ENCODE data around the gene DTNB.
"Not testable (repeated sequence)": the region's sequence is repeated elsewhere in the genome, so short reads cannot be mapped to it uniquely, and the experiment has no call there.

The DTNB gene

DNA sequence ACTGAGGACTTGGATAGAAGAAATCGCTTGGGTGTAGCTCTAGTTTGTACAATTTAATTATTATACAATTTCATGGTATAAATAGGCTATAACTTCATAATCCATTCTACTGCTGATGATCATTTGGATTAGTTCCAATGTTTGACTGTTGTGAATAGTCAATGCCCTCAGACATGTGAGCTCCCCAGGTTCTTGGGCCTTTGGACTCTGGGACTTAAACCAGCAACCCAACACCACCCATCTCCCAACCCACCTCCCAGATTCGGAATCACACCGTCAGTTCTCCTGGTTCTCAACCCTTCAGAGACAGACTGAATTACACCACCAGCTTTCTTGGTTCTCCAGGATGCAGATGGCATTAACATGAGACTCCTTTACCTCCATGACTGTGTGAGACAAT is 247.1 kb downstream of the DTNB start:
- H3K36me3 Mint-ChIP-seq (ENCODE audit: low read depth) = no peaks in the 10 kb centered on the region
- H3K4me3 Mint-ChIP-seq = no peak overlapping the region

DNA sequence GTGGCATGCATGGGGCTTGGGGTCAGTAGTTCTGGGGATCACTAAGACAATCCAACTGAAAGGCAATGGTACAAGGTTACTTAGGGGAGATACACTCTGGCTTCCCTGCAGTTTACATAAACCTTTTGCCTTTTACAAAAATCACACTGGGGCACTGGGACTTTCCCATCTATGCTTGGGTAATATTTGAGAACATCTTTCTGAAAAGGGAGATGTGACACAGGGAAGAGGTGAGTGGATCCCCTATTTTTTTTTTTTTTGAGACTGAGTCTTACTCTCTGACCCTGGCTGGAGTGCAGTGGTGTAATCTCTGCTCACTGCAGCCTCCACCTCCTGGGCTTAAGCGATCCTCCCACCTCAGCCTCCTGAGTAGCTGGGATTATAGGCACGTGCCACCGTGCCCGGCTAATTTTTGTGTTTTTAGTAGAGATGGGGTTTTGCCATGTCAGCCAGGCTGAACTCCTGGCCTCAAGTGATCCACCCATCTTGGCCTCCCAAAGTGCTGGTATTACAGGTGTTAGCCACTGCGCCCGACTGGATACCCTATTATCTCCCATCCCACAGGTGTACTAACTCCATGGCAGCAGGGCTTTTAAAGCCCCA is 248.8 kb downstream of the DTNB start:
- Mint-ChIP-seq H3K27me3 (no peaks in the 10 kb centered on the region), H3K36me3 (ENCODE audit: low read depth) (no peaks in the 10 kb centered on the region), H3K4me3 (no peak overlapping the region), H3K9me3 (no peaks in the 10 kb centered on the region), H3K27ac (peak overlapping the region; percentile 19), H3K4me1 (peaks cover 13% of the 10 kb centered on the region)
- peak; percentile 47 for ATAC-seq
- no peak for DNase-seq

More for the DNA sequence above, 247.1 kb downstream of the DTNB start:
- H3K9me3 Mint-ChIP-seq = no peaks in the 10 kb centered on the region
- ATAC-seq (no peak), DNase-seq (no peak)
- no peak overlapping the region for H3K27ac Mint-ChIP-seq
- H3K27me3 Mint-ChIP-seq = no peaks in the 10 kb centered on the region
- peaks cover 3% of the 10 kb centered on the region for H3K4me1 Mint-ChIP-seq

DNA sequence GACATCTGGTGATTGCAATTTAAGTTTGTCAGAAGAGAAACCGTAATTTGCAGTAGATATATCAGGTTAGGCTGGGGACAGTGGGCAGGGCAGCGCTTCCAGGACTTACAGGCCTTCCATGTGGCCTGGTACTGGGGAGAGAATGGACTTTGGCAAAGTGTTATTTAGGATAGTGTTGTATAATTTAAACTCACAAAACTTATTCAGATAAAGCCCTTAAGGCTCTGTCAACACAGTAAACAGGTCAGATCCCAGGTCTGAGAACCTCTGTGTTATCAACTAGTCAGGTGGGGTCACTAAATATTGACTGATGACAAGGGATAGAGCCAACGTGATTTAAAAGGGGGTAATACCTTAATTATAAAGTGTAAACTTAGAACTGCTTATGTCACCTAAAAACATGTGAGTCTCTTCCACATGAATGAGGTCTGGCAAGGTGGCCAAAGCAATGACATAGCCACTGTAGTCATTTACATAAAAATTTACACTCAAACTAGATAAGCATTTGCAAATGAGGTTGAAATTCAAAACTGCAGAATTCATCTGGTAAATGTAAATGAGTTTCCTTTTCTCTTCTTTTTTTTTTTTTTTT is 251.5 kb downstream of the DTNB start:
- DNase-seq (no peak), ATAC-seq (no peak)
- peaks cover 31% of the 10 kb centered on the region for H3K4me1 Mint-ChIP-seq
- peak overlapping the region; percentile 67 for H3K27ac Mint-ChIP-seq
- H3K9me3 Mint-ChIP-seq = peaks cover 10% of the 10 kb centered on the region
- peak overlapping the region; percentile 24 for H3K4me3 Mint-ChIP-seq
- peaks cover 13% of the 10 kb centered on the region for H3K36me3 Mint-ChIP-seq (ENCODE audit: low read depth)
- H3K27me3 Mint-ChIP-seq = no peaks in the 10 kb centered on the region

DNA sequence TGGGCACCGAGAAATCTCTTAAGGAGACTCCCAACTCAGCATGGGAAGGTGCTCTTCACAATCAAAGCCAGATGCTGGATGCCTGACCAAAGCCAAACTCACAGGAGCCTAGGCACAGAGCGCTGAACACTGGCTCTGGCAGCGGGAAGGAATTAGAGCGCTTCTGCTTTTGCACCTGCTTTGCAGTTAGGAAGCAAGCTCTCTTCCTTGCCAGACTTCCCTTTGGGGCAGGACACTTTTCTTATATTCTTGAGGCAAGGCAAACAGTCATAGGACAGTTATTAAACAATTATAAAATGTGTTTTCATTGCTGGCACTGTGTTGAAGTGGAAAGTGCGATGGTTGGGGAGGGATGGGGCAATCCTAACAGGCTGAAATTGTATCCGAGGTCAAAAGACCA is 252.1 kb downstream of the DTNB start:
- H3K4me3 Mint-ChIP-seq = peak overlapping the region; percentile 24
- no peaks in the 10 kb centered on the region for H3K27me3 Mint-ChIP-seq
- H3K9me3 Mint-ChIP-seq = peaks cover 10% of the 10 kb centered on the region
- peaks cover 13% of the 10 kb centered on the region for H3K36me3 Mint-ChIP-seq (ENCODE audit: low read depth)
- H3K27ac Mint-ChIP-seq = no peak overlapping the region
- ATAC-seq (no peak), DNase-seq (no peak)
- peaks cover 35% of the 10 kb centered on the region for H3K4me1 Mint-ChIP-seq

DNA sequence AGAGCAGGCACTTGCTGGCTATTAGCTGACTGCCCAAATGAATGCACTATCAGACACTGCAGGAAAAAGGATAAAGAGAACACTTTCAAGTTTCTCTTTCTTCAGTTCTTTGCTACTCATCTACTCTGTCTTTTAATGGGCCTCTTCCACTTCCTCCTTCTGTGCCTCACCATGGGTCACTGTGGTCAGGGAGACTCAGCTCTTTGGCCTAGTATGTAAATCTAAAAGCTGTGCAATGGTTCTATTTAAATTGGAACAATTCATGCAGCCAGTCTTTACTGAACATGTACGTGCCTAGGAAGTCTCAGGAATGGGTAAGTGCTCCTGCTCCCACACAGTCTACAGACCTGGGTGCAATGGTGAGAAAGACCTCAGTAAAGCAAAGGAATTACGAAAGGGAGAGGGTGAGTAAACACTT is 252.5 kb downstream of the DTNB start:
- H3K36me3 Mint-ChIP-seq (ENCODE audit: low read depth) = peaks cover 13% of the 10 kb centered on the region
- DNase-seq (no peak), ATAC-seq (no peak)
- peaks cover 10% of the 10 kb centered on the region for H3K9me3 Mint-ChIP-seq
- peak overlapping the region; percentile 76 for H3K27ac Mint-ChIP-seq
- H3K27me3 Mint-ChIP-seq = no peaks in the 10 kb centered on the region
- H3K4me1 Mint-ChIP-seq = peaks cover 35% of the 10 kb centered on the region
- peak overlapping the region; percentile 24 for H3K4me3 Mint-ChIP-seq

DNA sequence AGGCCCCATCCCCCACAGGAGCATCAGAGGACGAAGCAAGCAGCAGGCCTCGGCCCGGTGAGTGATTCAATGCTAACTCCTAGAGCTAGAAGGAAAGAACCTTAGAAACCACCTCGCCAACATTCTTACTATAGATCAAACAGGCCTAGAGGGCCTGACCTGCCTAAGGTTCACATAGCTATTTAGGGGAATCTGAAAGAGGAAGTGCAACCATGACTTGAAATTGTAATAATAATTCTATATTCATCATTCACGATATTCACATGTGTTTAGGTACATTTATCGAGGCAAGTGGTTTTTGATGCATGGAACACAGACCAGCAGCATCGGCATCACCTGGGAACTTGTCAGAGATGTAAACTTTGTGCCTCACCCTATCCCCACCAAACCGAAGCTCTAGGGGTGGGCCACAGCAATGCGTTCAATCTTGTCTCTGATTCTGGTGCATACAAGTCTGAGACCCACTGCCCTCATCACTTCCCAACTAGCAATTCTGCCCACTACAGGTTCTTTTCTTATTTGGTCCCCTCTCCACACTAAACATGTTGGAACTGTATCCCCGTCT is 253.6 kb downstream of the DTNB start:
- Mint-ChIP-seq H3K27me3 (no peaks in the 10 kb centered on the region), H3K4me3 (no peak overlapping the region), H3K27ac (peak overlapping the region; percentile 76), H3K9me3 (peaks cover 10% of the 10 kb centered on the region), H3K4me1 (peaks cover 35% of the 10 kb centered on the region), H3K36me3 (ENCODE audit: low read depth) (peaks cover 13% of the 10 kb centered on the region)
- ATAC-seq (peak; percentile 64), DNase-seq (no peak)

DNA sequence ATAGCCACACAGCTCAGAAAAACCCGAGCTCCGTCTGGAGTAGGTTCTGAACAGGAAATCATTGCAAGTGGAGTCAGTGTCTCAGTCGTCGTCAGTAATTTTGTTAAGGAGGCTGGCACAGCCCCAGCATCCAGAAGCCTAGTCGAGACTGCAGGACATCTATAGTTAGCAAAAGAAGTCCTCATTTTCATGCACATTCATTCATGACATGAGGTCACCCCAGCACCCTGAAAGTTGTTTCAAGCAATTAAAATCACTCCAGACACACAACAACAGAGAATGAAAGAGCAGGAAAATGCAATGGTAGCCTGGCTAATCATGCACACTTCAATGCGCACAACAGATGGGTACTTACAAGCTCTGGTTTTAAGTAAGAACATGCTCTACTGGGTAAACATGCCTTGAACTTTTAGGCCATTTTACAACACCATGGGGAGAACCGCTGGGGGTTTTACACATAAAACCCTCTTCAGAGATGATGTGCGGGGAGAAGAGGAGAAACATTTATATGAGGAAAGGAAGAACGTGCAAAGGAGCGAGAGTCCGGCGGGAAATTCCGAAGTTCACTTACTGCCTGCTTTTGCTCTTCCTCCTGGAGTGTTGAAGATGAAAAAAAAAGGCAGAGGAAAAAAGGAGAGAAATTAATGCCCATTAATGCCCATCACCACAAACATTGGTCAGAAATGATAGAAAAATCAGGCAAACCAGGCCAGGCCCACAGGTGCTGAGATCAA is 254.3 kb downstream of the DTNB start:
- H3K27me3 Mint-ChIP-seq = no peaks in the 10 kb centered on the region
- ATAC-seq (no peak), DNase-seq (no peak)
- H3K4me3 Mint-ChIP-seq = no peak overlapping the region
- H3K4me1 Mint-ChIP-seq = peaks cover 32% of the 10 kb centered on the region
- H3K27ac Mint-ChIP-seq = peak overlapping the region; percentile 76
- H3K36me3 Mint-ChIP-seq (ENCODE audit: low read depth) = peaks cover 13% of the 10 kb centered on the region
- H3K9me3 Mint-ChIP-seq = peaks cover 10% of the 10 kb centered on the region

DNA sequence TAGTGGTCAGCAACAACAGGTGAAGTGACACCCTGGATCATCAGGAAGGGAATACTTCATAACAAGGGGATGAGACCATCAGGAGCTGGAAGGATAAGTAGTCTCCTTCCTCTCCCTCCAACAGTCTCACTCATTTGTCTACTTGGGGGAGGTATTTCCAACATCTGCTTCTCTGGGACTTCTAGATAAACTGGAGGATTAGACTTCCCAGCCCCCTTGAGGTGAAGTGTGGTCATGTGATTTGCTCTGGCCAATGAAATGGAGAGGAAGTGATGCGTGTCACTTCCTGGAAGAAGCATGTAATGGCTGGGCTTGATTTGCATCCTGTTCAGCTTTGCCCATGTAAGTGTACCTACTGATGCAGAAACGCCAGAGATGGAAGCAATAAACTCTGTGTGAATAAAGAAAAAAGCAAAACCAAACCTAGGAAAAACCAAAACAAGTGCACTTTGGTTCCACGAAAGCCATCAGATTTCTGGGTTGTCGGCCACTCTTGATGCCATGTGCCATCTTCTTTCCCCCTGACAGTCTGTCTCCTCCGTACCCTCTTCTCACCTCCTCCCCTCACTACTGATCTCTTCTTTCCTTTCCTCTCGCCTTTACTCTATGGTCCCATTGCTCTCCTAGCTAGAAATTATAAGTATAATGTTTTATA is 255.5 kb downstream of the DTNB start:
- no peak overlapping the region for H3K4me3 Mint-ChIP-seq
- H3K27ac Mint-ChIP-seq = peak overlapping the region; percentile 67
- no peak for ATAC-seq
- H3K9me3 Mint-ChIP-seq = peaks cover 10% of the 10 kb centered on the region
- H3K36me3 Mint-ChIP-seq (ENCODE audit: low read depth) = peaks cover 17% of the 10 kb centered on the region
- no peaks in the 10 kb centered on the region for H3K27me3 Mint-ChIP-seq
- peaks cover 32% of the 10 kb centered on the region for H3K4me1 Mint-ChIP-seq
- no peak for DNase-seq

DNA sequence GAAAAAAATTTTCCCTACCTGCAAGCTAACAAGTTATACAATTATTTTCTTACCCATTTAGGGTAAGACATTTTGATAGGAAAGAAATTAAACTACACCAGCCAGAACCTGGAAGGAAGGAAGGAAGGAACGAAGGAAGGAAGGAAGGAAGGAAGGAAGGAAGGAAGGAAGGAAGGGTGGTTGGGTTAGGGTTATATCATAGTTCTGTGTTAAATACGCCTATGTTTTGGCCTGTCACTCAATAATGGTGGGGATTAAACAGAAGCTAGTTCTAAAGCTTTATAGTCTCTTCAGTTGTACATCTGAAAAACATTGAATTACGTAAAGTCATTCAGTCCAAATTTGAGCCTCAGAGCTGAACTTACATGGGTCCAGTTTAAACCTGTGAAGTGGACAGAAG is 256.7 kb downstream of the DTNB start:
- H3K9me3 Mint-ChIP-seq = peaks cover 10% of the 10 kb centered on the region
- no peak for ATAC-seq
- no peak overlapping the region for H3K27ac Mint-ChIP-seq
- no peak for DNase-seq
- H3K4me3 Mint-ChIP-seq = no peak overlapping the region
- H3K36me3 Mint-ChIP-seq (ENCODE audit: low read depth) = peaks cover 17% of the 10 kb centered on the region
- H3K27me3 Mint-ChIP-seq = no peaks in the 10 kb centered on the region
- peaks cover 32% of the 10 kb centered on the region for H3K4me1 Mint-ChIP-seq

DNA sequence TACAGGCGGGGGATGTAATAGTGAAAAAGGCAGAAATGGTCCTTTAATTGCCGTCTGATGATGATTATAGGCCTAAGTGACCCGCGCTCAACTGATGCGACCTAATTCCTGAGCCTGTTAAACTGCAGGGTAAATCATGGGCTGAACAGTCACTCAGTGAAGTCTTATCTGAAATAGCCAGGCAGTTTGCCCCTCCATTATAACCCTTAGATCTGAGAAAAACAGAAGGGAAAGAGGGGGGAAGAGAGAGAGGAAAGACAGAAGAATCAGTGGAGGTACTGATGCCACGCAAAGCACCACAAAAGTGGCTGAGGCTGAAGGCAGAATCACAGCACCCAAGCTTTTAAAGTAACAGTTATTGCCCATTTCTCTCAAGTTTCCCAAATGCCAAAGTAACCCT is 258.6 kb downstream of the DTNB start:
- peaks cover 10% of the 10 kb centered on the region for H3K9me3 Mint-ChIP-seq
- H3K4me1 Mint-ChIP-seq = peaks cover 31% of the 10 kb centered on the region
- no peak overlapping the region for H3K4me3 Mint-ChIP-seq
- H3K27ac Mint-ChIP-seq = no peak overlapping the region
- ATAC-seq (no peak), DNase-seq (no peak)
- H3K36me3 Mint-ChIP-seq (ENCODE audit: low read depth) = peaks cover 17% of the 10 kb centered on the region
- H3K27me3 Mint-ChIP-seq = no peaks in the 10 kb centered on the region

DNA sequence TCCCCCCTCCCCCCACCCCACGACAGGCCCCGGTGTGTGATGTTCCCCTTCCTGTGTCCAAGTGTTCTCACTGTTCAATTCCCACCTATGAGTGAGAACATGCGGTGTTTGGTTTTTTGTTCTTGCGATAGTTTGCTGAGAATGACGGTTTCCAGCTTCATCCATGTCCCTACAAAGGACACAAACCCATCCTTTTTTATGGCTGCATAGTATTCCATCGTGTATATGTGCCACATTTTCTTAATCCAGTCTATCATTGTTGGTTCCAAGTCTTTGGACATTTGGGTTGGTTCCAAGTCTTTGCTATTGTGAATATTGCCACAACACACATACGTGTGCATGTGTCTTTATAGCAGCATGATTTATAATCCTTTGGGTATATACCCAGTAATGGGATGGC is 260.0 kb downstream of the DTNB start:
- not testable (repeated sequence) for H3K27ac Mint-ChIP-seq, H3K4me3 Mint-ChIP-seq, H3K27me3 Mint-ChIP-seq, DNase-seq, ATAC-seq
- Mint-ChIP-seq H3K4me1 (peaks cover 23% of the 10 kb centered on the region), H3K9me3 (peaks cover 10% of the 10 kb centered on the region), H3K36me3 (ENCODE audit: low read depth) (peaks cover 12% of the 10 kb centered on the region)

DNA sequence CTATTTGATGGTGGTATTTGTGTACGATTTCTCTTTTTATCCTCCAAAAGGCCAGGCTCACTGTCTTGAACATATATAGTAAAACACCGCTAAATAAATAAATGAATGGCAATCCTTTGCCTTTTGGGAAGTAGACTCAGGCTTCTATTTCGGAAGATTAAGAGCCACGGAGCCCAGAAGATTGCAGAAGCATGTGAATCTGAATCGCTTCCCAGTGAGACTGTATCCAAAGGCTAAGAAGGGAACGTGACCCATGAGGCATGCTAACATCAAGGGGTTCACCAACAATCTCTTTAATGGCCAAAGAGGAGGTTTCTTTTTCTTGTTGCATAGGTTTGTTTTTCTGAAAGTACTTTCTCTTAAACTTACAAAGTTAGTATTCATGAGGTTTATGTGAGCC is 261.6 kb downstream of the DTNB start:
- Mint-ChIP-seq H3K27ac (no peak overlapping the region), H3K4me3 (no peak overlapping the region), H3K4me1 (peaks cover 14% of the 10 kb centered on the region), H3K36me3 (ENCODE audit: low read depth) (peaks cover 4% of the 10 kb centered on the region), H3K9me3 (no peaks in the 10 kb centered on the region), H3K27me3 (no peaks in the 10 kb centered on the region)
- DNase-seq (no peak), ATAC-seq (no peak)

DNA sequence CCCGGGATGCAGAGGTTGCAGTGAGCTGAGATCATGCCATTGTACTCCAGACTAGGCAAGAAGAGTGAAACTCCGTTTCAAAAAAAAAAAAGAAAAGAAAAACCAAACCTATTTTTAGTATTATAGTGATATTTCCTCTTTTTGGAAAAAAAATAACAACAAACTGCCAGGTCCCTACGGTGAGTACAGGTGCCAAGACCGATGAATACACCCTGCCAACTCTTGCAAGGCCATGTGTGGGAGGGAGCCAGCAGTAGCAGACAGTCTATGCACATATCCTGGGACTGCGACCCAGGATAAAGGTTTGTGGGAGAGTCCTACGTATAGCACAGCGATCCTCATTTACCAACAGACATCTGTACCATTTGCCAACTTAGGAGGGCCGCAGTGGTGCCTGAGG is 262.1 kb downstream of the DTNB start:
- H3K36me3 Mint-ChIP-seq (ENCODE audit: low read depth) = peaks cover 4% of the 10 kb centered on the region
- no peaks in the 10 kb centered on the region for H3K9me3 Mint-ChIP-seq
- H3K27ac Mint-ChIP-seq = no peak overlapping the region
- peaks cover 11% of the 10 kb centered on the region for H3K4me1 Mint-ChIP-seq
- H3K4me3 Mint-ChIP-seq = no peak overlapping the region
- no peak for DNase-seq
- ATAC-seq = no peak
- no peaks in the 10 kb centered on the region for H3K27me3 Mint-ChIP-seq

DNA sequence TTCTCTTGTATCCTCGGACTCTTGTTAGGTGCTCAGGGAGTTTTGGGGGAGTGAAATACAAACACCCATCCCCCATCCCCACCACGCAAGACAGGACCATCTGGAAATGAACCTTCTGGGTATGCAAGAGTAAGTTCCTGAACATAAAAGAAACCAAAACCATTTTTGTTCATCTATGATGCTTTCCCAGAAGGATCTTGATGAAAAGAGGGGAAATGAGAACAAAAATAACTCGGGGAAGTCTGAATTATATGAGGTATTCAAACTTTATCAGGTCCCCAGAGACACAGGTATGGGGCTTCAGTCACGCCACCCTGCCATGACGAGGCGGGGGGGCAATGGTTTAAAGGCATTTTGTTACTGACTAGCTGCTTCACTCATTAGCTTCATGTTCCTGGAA is 263.0 kb downstream of the DTNB start:
- H3K4me1 Mint-ChIP-seq = peaks cover 13% of the 10 kb centered on the region
- peaks cover 6% of the 10 kb centered on the region for H3K36me3 Mint-ChIP-seq (ENCODE audit: low read depth)
- H3K27ac Mint-ChIP-seq = peak overlapping the region; percentile 45
- no peak for ATAC-seq
- no peaks in the 10 kb centered on the region for H3K9me3 Mint-ChIP-seq
- no peak overlapping the region for H3K4me3 Mint-ChIP-seq
- H3K27me3 Mint-ChIP-seq = no peaks in the 10 kb centered on the region
- DNase-seq = no peak

Measured in activated naive CD8-positive, alpha-beta T cell treated with anti-CD3 and anti-CD28 coated beads, Interleukin-2, amount 50 U/mL, for 24 hours (primary cell).